HPDE6-E6E7 (cell line): ENCODE data around the gene SCGN.

Source experiments
- DNase-seq: peaks from one replicate; pipeline ENCODE4 v3.0.0; 2011; ENCODE audit warnings: missing footprints; ENCODE audit errors: extremely low spot score

SCGN gene

DNA sequence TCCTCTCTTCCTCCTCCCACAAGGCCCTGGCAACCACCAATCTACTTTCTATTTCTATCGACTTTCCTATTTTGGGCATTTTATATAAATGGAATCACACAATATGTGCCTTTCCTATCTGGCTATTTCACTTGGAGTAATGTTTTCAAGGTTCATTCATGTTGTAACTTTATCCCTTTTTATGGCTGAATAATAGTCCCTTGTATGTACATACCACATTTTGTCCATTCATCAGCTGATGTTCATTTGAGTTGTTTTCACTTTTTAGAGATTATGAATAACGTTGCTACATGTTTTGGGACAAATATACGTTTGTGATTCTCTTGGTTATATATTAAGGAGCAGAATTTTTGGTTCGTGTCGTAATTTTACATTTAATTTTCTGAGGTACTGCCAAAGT lies 33.9 kb downstream of the SCGN start:
- no peak for DNase-seq

DNA sequence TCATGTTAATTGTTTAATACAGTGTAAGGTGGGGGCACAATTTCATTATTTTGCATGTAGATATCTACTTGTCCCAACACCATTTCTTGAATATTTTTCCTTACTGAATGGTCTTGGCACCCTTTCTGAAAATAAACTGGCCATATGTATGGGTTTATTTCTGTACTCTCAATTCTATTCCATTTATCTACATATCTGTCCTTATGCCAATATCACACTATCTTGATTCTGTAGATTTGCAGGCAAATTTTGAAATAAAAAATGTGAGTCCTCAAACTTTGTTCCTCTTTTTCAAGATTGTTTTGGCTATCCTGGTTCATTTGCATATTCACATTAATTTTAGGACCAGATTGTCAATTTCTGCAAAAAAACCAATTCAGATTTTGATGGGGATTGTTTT lies 34.8 kb downstream of the SCGN start:
- no peak for DNase-seq

DNA sequence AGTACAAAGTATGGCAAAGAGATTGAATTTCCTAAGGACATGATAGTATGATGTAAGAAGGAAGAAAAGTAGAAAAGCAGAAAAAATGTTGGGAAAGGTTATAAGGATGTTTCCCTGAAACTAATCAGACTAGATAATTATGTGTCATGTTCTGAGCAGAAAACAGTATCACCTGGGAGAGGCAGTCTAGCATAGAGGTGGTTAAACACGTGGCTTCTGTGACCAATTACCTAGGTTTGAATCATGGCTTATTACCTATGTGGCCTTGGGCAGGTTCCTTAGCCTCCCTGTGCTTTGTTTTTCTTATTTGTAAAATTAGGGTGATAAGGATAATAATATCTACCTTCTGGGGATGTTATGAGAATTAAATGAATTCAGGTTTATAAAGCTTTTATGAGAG lies 38.0 kb downstream of the SCGN start:
- DNase-seq, result no peak

DNA sequence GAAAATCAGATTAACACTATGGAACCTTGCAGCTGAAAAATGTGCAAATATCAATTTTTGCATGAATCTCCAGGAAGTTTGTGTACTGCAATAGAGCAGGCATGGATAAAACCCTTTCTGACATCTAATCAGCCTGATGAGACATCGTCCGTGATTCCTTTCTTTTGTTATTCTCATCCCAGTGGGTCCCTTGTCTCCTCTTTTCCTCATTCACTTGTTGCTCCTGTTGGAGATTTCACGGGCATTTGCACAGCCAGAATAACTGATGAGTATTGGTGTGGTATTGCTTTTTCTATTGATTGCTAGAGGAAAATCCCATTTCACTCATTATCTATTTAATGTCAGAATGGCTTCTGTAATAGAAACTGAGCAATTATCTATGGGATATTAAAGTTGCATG lies 39.9 kb downstream of the SCGN start:
- no peak for DNase-seq

DNA sequence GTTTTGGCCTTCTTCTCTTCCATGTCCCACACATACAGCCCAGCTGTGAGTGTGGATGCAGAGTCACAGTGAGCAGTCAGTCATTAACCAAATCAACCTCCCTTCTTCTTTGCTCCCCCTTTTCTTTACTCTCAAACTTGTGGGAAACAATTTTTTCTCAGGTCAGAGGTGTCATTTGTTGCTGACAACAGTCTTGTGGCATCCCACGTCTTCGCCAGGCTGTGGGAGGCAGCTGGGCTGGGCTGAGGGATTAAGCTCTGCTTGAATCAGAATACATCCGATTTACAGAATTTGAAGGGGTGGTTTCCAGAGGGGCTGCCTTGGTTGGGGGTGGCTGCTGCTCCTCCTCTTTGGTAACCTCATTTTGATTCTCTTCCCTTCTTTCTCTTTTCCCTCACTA lies 40.5 kb downstream of the SCGN start:
- DNase-seq, result no peak

DNA sequence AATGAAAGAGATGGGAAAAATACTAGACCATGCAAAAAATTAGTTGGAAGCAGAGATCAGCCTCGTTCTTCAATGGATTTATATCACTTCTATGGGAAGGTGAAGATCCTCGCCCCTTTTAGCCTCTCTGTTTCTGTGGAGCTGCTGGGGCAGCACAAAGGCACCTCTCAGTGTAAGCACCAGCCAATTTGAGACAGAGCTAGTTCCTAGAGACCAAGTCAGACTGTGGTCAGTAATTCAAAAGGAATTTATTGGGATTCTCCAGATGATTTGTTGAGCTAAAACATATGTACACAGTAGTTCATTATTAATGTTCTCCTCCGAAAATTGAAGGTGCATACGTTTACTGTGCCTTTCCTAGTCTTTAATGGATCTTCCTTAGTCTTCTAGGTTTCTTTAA lies 42.4 kb downstream of the SCGN start:
- DNase-seq, result no peak

DNA sequence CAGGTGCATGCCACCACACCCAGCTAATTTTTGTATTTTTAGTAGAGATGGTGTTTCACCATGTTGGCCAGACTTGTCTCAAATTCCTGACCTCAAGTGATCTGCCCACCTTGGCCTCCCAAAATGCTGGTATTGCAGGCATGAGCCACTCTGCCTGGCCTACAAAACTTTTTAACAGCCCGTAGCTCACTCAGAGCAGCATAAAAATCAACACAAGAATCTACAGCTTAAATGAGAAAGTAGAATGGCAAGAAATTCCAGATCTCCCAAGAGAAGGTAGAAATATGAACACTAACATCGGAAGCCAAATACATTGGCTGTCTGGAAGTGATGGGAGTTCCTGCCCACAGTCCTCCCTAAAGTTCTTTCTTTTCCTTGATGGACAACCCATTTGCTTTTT lies 43.7 kb downstream of the SCGN start:
- no peak for DNase-seq

DNA sequence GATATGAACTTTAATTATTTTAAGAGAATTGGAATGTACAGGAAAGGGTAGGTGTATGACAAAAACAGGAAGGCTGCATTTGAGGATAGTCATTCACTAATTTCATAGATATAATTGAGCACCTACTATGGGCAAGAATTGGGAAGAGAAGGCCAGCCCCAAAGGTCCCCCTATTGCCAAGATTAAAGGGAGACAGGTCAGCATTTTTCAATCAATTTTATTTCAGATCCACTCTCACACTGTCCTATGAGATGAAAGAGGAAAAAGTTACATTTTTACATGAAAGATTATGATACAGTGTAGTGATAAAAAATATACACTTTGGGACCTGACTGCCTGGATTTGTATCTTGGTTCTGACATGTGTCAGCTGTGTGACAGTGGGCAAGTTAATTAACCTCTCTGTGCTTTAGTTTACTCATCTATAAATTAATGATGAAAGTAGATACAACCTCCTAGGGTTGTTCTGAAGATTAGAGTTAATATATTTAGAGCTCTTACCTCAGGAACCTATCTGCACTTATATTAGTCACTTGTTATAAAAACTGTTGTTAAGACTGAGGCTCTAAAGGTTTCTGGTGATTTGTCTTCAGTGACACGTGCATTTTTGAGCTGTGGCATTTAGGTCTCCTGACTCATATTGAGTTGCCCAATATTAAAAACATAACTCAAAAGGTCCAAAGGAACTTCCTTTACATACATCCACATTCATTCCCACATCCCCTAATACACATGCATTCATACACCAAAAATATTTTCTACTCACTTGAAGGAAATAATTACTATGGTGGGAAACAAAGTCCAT lies 45.7 kb downstream of the SCGN start:
- DNase-seq, result no peak

DNA sequence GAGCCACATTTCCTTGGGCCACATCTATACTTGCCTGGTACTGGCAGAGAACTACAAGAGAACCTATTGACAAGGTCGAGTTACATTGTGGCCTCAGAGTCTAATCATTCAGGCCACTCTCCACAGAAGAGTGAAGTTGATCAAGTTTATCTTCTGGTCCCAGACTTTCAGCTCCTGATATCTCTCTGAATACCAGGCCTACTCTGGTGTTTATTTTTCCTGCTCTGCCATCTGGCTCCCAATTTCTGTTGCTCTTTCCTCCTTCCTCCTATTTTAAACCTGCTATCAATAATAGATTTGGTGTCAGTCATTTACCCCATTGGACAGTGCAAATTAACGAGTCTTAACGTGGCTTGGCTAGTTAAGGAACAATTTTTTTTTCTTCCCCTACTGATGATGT lies 46.6 kb downstream of the SCGN start:
- DNase-seq, result no peak

DNA sequence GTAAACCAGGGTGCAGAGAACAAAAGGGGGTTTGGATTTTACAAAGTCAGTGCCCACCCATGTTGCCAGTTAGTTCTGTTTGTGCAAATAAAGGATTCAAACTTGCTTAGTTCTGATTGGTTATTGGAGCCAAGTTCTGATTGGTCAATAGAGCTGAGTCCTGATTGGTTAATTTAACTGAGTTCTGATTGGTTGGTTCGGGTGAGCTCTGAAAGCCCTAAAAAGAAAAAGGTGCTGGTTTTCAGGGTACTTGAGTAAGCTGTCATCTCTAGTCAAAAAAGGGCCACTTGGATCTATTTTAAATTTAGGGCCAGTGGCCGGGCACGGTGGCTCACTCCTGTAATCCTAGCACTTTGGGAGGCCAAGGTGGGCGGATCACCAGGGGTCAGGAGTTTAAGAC lies 47.6 kb downstream of the SCGN start:
- no peak for DNase-seq

DNA sequence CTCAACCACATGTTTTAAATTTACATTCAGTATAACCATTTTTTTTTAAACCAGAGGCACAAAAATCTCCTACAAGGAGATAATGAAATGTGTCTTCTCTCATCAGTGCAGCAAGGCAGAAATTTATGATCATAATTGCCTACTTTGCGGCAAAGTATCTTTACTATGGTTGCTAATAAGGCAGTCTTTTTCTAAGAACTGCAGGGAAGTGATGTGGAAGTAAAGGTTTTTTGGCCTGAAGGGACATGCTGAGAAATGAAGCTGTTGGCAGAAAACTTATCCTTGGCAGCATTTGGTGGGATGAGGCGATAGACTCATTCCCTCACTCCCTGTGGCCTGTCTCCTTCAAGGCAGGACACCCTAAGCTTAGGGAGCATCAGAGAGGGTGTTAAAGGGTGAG lies 48.7 kb downstream of the SCGN start:
- DNase-seq, result no peak

DNA sequence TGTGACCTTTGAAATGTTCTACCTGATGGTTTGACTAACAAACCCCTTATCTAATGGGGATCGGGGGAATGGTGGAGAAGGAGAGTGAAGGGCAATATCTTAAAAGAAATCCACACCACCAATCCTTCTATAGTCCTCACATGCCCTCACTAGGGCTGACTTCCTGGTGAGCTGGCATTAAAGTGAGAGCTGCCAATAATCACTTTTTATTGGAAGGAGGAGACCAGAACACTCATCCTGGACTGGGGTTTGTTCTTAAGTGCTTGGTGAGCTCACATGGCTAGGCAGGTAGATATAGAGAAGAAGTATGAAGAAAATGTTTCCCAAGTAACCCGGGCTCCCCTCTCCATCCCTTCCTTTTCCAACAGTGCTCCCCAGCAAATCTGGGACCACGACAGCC lies 49.8 kb downstream of the SCGN start:
- DNase-seq, result no peak

DNA sequence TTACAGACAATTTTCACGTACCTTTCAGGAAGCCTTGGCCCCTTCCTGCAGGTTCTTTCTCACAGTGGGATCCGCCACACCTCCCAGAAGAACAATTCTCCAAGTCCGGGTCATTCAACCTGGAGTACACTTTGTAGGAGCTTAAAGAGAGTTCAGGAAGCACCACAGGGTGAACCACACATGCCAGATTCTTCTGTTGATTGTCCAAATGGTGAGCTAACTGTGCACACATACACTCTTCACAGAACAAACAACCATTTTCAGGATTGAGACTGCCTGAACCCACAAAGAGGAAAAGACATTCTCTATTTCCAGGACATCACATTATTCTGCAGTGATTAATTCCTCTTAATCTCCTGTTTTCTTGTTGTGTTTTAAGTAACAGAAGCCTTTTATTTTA lies 51.0 kb downstream of the SCGN start:
- DNase-seq, result no peak

DNA sequence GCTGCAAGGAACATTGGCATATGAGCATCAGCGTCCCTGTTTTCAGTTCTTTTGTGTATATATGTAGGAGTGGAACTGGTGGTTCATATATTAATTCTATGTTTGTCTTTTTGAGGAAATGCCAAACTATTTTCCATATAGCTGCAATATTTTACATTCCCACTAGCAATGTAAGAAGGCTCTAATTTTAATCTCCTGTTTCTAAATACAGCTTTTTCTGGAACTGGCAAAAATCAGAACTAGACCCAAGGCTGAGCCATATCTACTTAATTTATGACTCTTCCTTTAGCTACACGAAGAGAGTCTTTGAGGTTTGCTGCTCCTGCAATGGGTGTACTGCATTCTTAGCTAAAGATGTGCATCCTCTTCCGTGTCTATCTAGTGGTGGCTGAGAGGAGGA lies 52.0 kb downstream of the SCGN start:
- no peak for DNase-seq

DNA sequence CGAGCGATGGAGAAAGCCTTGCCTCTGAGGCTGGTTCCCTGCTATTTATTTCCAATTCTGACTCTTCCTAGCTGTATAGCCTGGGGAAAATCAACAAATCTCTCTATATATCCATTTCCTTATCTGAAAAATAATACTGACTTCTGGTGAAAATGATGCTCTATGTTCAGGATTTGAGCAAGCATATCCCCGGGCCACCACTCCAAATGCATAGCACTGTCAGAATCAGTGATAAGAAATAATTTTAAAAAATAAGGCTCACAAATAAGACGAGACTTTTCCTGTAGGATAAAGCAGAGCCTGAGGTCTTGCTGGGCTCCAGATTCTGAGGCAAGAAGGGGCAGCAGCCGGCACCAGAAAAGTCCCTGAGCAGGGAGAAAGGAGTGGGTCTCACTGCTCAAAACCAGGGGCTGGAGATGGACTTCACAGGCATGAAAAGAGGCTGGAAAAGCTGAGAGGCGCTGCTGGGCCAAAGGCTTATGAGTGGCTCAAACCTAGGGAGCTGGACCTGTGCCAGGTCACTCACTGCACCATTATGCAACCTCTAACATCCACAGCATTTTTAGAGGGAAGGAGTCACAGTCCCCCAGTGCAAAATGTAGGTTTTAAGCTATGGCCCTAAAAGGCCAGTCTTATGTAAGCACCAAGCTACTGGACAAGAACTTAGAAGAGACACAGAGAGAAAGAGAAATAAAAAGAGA lies 54.4 kb downstream of the SCGN start:
- no peak for DNase-seq

DNA sequence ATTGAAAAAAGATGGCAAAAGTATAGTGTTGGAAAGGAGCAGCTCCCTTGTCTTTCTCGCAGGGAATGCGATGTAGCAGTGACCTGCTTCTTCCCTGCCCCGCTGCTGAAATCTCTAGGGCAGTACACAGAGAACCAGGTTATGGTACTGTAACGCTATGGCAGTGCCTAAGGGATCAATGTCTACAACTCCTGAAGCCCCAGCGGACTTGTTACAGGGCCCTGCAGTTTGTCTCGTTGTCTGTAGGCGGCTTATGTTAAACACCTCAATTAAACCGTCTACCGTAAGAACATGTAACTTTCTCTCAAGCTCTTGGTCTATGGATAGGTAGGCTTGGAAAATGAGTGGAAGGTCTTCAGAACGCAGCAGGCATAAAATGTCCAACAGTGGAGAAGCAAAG lies 57.7 kb downstream of the SCGN start:
- no peak for DNase-seq

DNA sequence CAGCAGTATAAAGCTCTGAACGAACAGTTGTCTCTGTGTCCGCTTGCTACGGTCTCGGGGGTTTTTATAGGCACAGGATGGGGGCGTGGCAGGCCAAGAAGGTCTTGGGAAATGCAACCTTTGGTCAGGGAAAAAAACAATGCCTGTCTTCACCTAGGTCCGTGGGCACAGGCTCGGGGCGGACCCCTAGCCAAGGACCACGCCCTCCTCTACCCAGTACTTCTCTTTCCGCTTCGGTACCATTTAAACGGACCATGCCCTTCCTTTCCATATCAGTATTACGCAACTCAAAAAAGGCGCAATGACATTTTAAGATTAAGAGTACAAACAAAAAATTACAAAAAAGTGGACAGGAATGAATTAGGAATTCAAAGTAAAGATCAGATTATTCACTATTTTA lies 58.3 kb downstream of the SCGN start:
- DNase-seq, result no peak

DNA sequence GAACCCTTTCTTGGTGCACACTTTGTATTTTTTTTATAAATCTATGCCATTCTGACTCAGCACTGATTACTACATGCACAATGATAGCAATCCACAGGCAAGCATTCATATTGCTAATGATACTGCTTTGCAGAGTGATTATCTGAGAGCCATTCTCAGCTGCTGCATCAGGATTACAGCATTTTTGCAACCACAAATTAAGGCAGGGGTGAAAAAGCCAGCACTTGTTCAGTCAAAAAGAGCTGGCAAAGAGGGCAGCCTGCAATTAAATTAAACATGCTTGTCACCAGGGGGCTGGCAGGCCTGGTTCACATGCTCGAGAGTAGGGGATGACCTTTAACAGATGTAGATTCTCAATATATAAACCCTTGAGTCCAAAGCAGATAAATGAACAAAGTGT lies 61.8 kb downstream of the SCGN start:
- no peak for DNase-seq

DNA sequence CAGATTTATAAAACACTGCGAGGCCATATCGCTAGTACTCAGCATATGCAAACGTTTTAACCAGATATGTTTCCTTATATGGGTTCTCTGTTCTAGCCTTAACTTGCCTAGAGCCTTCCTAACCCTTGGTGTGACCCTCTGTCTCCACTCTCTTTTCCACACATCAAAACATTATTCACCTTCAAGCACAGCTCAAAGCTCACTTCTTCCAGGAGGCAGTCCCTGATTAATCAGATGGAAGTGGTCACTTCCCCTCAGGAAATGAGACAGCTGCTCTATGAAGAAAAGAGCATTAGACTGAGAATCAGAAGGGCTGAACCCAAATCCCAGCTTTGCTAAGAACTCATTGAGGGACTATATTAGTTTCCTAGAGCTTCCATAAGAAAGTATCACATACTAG lies 62.8 kb downstream of the SCGN start:
- DNase-seq, result no peak

DNA sequence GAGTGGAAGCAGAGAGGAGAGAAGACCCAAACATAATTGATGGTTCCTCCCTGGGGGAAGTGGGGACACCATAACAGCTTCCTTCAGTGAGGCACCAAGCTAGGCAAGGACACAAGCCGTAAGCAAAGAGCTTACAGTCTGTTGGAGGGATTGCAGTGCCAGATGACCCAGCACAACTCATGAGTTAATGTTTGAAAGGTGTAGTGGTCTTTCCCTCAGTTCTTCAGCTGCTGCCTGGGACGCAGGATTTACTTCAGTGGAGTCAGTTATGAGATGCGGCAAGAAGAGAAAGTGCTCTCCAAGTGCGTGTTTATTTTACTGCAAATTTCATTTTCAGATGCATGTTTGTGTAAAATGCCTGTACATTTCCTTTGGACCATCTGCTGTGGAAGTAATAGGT lies 63.8 kb downstream of the SCGN start:
- no peak for DNase-seq

DNA sequence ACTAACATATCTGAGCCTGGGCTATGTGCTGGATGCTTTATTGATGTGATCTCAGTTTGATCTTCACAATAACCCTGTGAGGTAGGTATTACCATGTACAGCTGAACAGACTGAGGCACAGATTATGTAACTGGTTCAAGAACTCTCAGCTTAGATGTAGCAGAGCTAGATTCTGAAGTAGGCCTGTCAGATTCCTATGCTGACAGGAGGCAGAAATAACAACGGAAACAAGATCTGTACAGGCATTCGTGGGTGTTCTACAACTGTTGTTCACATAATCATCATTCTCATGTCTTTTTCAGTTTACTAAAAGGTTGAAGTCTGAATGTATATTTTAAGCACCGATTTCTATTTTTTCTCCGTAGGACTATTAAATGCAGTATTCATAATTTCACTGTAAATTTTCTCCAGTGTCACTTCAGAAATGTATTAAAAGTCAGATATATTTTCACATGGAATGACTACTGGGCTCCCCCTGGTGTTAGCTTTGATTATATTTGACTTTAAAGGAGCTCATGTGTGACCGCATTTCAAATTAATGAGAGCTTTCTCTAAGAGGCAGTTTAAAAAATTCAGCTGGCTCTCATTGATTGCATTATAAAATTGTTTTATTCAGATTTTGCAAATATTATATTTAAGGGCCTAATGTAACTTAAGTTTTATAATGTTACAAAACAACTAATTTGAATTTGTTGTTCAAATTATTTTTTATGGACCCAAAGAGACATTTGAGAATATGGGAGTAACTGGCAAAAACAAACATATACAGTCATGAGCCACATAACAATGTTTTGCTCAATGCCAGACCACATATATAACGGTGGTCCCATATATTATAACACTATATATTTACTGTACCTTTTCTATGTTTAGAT lies 66.1 kb downstream of the SCGN start:
- DNase-seq, result no peak

DNA sequence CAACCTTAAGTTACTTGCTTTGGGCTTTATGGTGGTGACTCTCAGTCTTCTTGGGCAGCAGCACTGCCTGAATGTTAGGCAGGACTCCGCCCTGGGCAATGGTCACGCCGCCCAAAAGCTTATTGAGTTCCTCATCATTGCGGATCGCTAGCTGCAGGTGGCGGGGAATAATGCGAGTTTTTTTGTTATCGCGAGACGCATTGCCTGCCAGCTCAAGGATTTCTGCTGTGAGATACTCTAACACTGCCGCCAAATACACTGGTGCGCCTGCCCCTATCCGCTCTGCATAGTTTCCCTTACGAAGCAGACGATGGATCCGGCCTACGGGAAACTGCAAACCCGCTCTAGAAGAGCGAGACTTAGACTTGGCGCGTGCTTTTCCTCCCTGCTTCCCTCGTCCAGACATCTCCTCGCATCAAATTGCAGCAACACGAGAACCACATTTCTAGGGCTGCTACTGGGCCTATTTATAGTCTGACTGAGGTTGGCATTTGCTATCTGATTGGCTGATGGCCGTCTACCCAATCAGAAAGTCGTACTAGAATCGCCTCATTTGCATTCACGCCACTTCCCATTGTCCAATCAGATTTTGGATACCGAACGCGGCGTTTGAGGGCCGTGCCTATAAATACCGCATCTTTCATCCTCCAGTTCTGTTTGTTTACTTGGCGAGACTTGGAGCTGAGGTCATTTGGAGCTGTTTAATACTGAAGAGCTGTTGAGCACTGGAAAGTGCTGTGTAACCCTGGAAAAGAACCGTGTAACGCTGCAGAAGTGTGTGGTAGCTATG lies 74.3 kb downstream of the SCGN start:
- DNase-seq, result no peak
